ENCODE data around the gene PPFIA3. TPM values are rescaled to one million over a fixed set of nuclear protein-coding genes. Genes with fewer than 3 reads are reported as not detected.

Gene PPFIA3
- total RNA-seq, 1 experiment from 2014 or later = 19.1 TPM

DNA sequence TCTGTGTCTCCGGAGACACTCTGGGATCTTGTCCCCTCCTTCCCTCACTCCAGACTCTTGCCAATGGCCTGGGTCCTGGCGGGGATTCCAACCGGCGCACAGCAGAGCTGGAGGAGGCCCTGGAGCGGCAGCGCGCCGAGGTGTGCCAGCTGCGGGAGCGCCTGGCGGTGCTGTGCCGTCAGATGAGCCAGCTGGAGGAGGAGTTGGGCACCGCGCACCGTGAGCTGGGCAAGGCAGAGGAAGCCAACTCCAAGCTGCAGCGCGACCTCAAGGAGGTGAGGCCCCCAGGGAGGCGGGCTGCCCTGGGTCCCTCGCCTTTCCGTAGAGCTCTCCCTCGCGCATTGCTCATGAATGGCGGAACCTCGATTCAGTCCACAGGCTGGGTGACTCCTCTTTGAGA lies 11.0 kb downstream of the PPFIA3 start:
- H3T11ph ChIP-seq (ENCODE audit: low read length) = no peak overlapping the region
- H3K23ac ChIP-seq (ENCODE audit: insufficient read length, low read depth, low read length) = no peak overlapping the region
- no peak overlapping the region for H3K27ac Mint-ChIP-seq
- H2BK20ac ChIP-seq (ENCODE audit: low read depth, low read length, poor library complexity, severe bottlenecking) = no peak overlapping the region
- H4K5ac ChIP-seq (ENCODE audit: insufficient read length, low read depth, low read length) = no peak overlapping the region
- no peaks in the 10 kb centered on the region for H3K9me3 ChIP-seq (ENCODE audit: control insufficient read depth, low read depth, low read length)
- no peak for DNase-seq
- H2BK12ac ChIP-seq (ENCODE audit: insufficient read length, low read depth, low read length) = no peak overlapping the region
- H3K79me1 ChIP-seq (ENCODE audit: insufficient read depth, low read depth, low read length, poor library complexity, severe bottlenecking) = no peaks in the 10 kb centered on the region
- no CpG with 5 or more reads among the region's 24 CpGs for WGBS (ENCODE audit: extremely low coverage, insufficient read length, low lambda C conversion rate)
- no peak overlapping the region for H2BK15ac ChIP-seq (ENCODE audit: low read depth, low read length)
- H4K91ac ChIP-seq (ENCODE audit: insufficient read length, low read depth, low read length) = no peak overlapping the region
- H2AK5ac ChIP-seq (ENCODE audit: insufficient read length, low read length) = no peak overlapping the region
- H3K27me3 ChIP-seq (ENCODE audit: insufficient read depth, low read length) = no peaks in the 10 kb centered on the region
- H4K8ac ChIP-seq (replicated peaks; ENCODE audit: insufficient read length, low read depth, low read length) = no peak overlapping the region
- no peaks in the 10 kb centered on the region for H4K20me1 ChIP-seq (ENCODE audit: control insufficient read depth, insufficient read depth, insufficient read length)
- no peak for TF ChIP-seq CTCF (conservative IDR thresholded peaks at IDR 0.05)
- no peak overlapping the region for H3K56ac ChIP-seq (ENCODE audit: insufficient read length, low read depth, low read length)
- no peak overlapping the region for H3K4me2 ChIP-seq (ENCODE audit: insufficient read depth, insufficient read length, low read length)
- H3K9me3 Mint-ChIP-seq = no peaks in the 10 kb centered on the region
- H3K14ac ChIP-seq (ENCODE audit: insufficient read depth, low read length) = no peak overlapping the region
- H3K27ac ChIP-seq (ENCODE audit: insufficient read length, low read depth, low read length) = no peak overlapping the region
- no peak overlapping the region for H2AFZ ChIP-seq (ENCODE audit: low read length)
- H3K18ac ChIP-seq (ENCODE audit: insufficient read length, low read depth, low read length) = no peak overlapping the region
- peaks cover 3% of the 10 kb centered on the region for H3K27me3 Mint-ChIP-seq (ENCODE audit: low read depth)
- H3K79me2 ChIP-seq (ENCODE audit: insufficient read depth, low read length) = no peaks in the 10 kb centered on the region
- no peak overlapping the region for H2BK120ac ChIP-seq (ENCODE audit: low read depth, low read length, poor library complexity, severe bottlenecking)
- no peak overlapping the region for H3K9ac ChIP-seq (ENCODE audit: extremely low read depth, insufficient read length, low read length)
- peaks cover 7% of the 10 kb centered on the region for H3K23me2 ChIP-seq (ENCODE audit: insufficient read length, low read depth, low read length, poor library complexity, severe bottlenecking)
- H3K36me3 Mint-ChIP-seq (ENCODE audit: insufficient read depth in 1 of 3, low read depth in 3 of 3) = peaks cover 23 to 33% (median 29%) of the 10 kb centered on the region in 3 experiments
- H3K4me1 Mint-ChIP-seq = peaks cover 21 to 40% of the 10 kb centered on the region in 2 experiments
- H3K4me3 Mint-ChIP-seq = no peak overlapping the region
- peaks cover 4% of the 10 kb centered on the region; the same call in 1 of the 2 replicates for H3K4me1 ChIP-seq (ENCODE audit: insufficient read depth, low read length)
- H2BK5ac ChIP-seq (ENCODE audit: insufficient read length, low read length) = no peak overlapping the region
- H3K4ac ChIP-seq (ENCODE audit: low read depth, low read length) = no peak overlapping the region
